Ureter (tissue), 1 donor: ENCODE measurements around the gene TMEM51. TPM values are rescaled to one million over a fixed set of nuclear protein-coding genes. Genes with fewer than 3 reads are reported as not detected.
A peak's percentile ranks its signal among the peaks of the same experiment; 100 is the strongest.

Source experiments
- DNase-seq: peaks from one replicate; pipeline ENCODE4 v3.0.0-alpha.2; 2020; ENCODE audit warnings: low spot score
- total RNA-seq: library from RNA; stranded (reverse); gene quantifications from one replicate; pipeline ENCODE4 v1.2.4, GENCODE V29; 2023
- donor health status: DM: yes; HTN: yes; CAD: no.

Gene TMEM51
- total RNA-seq, 1 donor from 2014 or later, result 38.8 TPM

GRCh38 chr1:15244813-15245212, 91.3 kb downstream of the TMEM51 start:
- DNase-seq, result no peak

GRCh38 chr1:15245593-15246360, 92.2 kb downstream of the TMEM51 start:
- DNase-seq, result no peak

- DNase-seq, result peak; percentile 70
These were observed 93.5 kb downstream of the TMEM51 start, which contains the start of gene FHAD1 for GRCh38 chr1:15246960-15247614. TSS of gene FHAD1 (plus strand) at chr1:15247223. CDS start at chr1:15251785, 4,562 bp downstream.

- DNase-seq, result no peak
These were observed 94.7 kb downstream of the TMEM51 start for GRCh38 chr1:15248216-15248615.

GRCh38 chr1:15249081-15249480, 95.5 kb downstream of the TMEM51 start:
- no peak for DNase-seq

- no peak for DNase-seq
These were observed 98.6 kb downstream of the TMEM51 start for GRCh38 chr1:15251857-15252835.

GRCh38 chr1:15254559-15254958, 101.0 kb downstream of the TMEM51 start:
- DNase-seq, result no peak

- no peak for DNase-seq
These were observed 102.1 kb downstream of the TMEM51 start for GRCh38 chr1:15255582-15256149.

- no peak for DNase-seq
These were observed 103.0 kb downstream of the TMEM51 start for GRCh38 chr1:15256584-15256983.

- no peak for DNase-seq
These were observed 103.8 kb downstream of the TMEM51 start for GRCh38 chr1:15257309-15257708.

GRCh38 chr1:15258833-15259621, 105.5 kb downstream of the TMEM51 start:
- no peak for DNase-seq

GRCh38 chr1:15259622-15260007, 106.1 kb downstream of the TMEM51 start:
- DNase-seq, result no peak

- no peak for DNase-seq
These were observed 107.0 kb downstream of the TMEM51 start for GRCh38 chr1:15260418-15261154.

GRCh38 chr1:15261155-15262002, 107.8 kb downstream of the TMEM51 start:
- DNase-seq, result peak; percentile 58

GRCh38 chr1:15262003-15262377, 108.4 kb downstream of the TMEM51 start:
- no peak for DNase-seq

GRCh38 chr1:15262706-15263105, 109.2 kb downstream of the TMEM51 start:
- DNase-seq, result no peak

GRCh38 chr1:15264769-15265168, 111.2 kb downstream of the TMEM51 start:
- no peak for DNase-seq
